Astrocyte (in vitro differentiated cells and primary cell): ENCODE measurements around the gene TIMP2. TPM values are rescaled to one million over a fixed set of nuclear protein-coding genes. Genes with fewer than 3 reads are reported as not detected.

Experiments
- DNase-seq: peaks from one replicate; pipeline ENCODE4 v3.0.0-alpha.2; 2010; ENCODE audit warnings: low read depth
- FAIRE-seq: peaks from 2 replicates; lab custom pipeline; 2011; peaks lifted over from hg19 to GRCh38; lab: Jason Lieb, UNC
- H2AFZ ChIP-seq: 2 replicates; pipeline ENCODE4 v1.6.0; 2012; ENCODE audit warnings: low read depth, low read length, inconsistent platforms
- H3K27ac ChIP-seq: 2 replicates; pipeline ENCODE4 v1.5.1; 2011; ENCODE audit warnings: low read depth, low read length, inconsistent platforms
- H3K27me3 ChIP-seq: 2 replicates; pipeline ENCODE4 v1.6.0; 2011; ENCODE audit warnings: low read length, inconsistent platforms; ENCODE audit not compliant: insufficient read depth
- H3K36me3 ChIP-seq: 2 replicates; pipeline ENCODE4 v1.5.1; 2011; ENCODE audit warnings: low read length, inconsistent platforms; ENCODE audit not compliant: insufficient read depth
- H3K4me1 ChIP-seq: 2 replicates; pipeline ENCODE4 v1.5.1; 2011; ENCODE audit warnings: low read length, inconsistent platforms; ENCODE audit not compliant: insufficient read depth
- H3K4me2 ChIP-seq: 2 replicates; pipeline ENCODE4 v1.6.0; 2012; ENCODE audit warnings: low read length, inconsistent platforms
- H3K4me3 ChIP-seq: 2 replicates; pipeline ENCODE4 v1.5.1; 2011; ENCODE audit warnings: low read depth, mild to moderate bottlenecking, low read length, inconsistent platforms; ENCODE audit not compliant: insufficient read depth
- H3K79me2 ChIP-seq: 2 replicates; pipeline ENCODE4 v1.6.0; 2012; ENCODE audit warnings: mild to moderate bottlenecking, low read length, inconsistent platforms; ENCODE audit not compliant: insufficient read depth
- H3K9ac ChIP-seq: 2 replicates; pipeline ENCODE4 v1.6.0; 2012; ENCODE audit warnings: mild to moderate bottlenecking, low read length, inconsistent platforms
- H3K9me3 ChIP-seq: 2 replicates; pipeline ENCODE4 v1.5.1; 2012; ENCODE audit warnings: low read depth, mild to moderate bottlenecking, low read length, inconsistent platforms; ENCODE audit not compliant: insufficient read depth
- H4K20me1 ChIP-seq: 2 replicates; pipeline ENCODE4 v1.6.0; 2012; ENCODE audit warnings: low read length, inconsistent platforms; ENCODE audit not compliant: insufficient read depth
- H3K27ac Mint-ChIP-seq: one replicate; pipeline ENCODE4 v1.8.0; 2021; ENCODE audit warnings: mild to moderate bottlenecking, mixed read lengths; ENCODE audit not compliant: unreplicated experiment
- H3K27me3 Mint-ChIP-seq: one replicate; pipeline ENCODE4 v1.8.0; 2021; ENCODE audit warnings: low read depth, mixed read lengths; ENCODE audit not compliant: unreplicated experiment
- H3K36me3 Mint-ChIP-seq: one replicate; pipeline ENCODE4 v1.8.0; 2021; ENCODE audit warnings: low read depth, mixed read lengths; ENCODE audit not compliant: unreplicated experiment
- H3K4me1 Mint-ChIP-seq: one replicate; pipeline ENCODE4 v1.8.0; 2021; ENCODE audit warnings: low read depth, mixed read lengths; ENCODE audit not compliant: unreplicated experiment
- H3K4me3 Mint-ChIP-seq: one replicate; pipeline ENCODE4 v1.8.0; 2021; ENCODE audit warnings: mild to moderate bottlenecking, moderate library complexity, mixed read lengths; ENCODE audit not compliant: unreplicated experiment
- H3K9me3 Mint-ChIP-seq: one replicate; pipeline ENCODE4 v1.8.0; 2021; ENCODE audit warnings: mild to moderate bottlenecking, mixed read lengths; ENCODE audit not compliant: unreplicated experiment
- CTCF ChIP-seq: IDR thresholded peaks from 2 replicates; pipeline ENCODE4 v1.5.1; 2011; ENCODE audit warnings: low read depth, mild to moderate bottlenecking, inconsistent platforms, low read length, moderate library complexity; ENCODE audit not compliant: insufficient read depth
- EZH2 ChIP-seq: IDR thresholded peaks from 2 replicates; pipeline ENCODE4 v1.6.1; 2012; ENCODE audit warnings: mild to moderate bottlenecking, low read length, inconsistent platforms; ENCODE audit not compliant: insufficient read depth
- total RNA-seq: library from RNA; stranded (reverse); gene quantifications from 2 replicates; pipeline ENCODE4 v1.2.1, GENCODE V29; 2021

The TIMP2 gene
- total RNA-seq, 1 donor from 2014 or later: 184 TPM

- no peak overlapping the region for H3K27ac ChIP-seq
- peaks cover 22% of the 10 kb centered on the region for H3K4me1 Mint-ChIP-seq
- no peak overlapping the region for H3K4me3 Mint-ChIP-seq
- H3K36me3 Mint-ChIP-seq: peaks cover 19% of the 10 kb centered on the region
- H2AFZ ChIP-seq: no peak overlapping the region
- no peak overlapping the region for H3K4me2 ChIP-seq
- no peaks in the 10 kb centered on the region for H3K9me3 ChIP-seq
- no peak for TF ChIP-seq CTCF
- TF ChIP-seq EZH2: no peak
- peaks cover 14% of the 10 kb centered on the region for H3K4me1 ChIP-seq
- no peak overlapping the region for H3K27ac Mint-ChIP-seq
- no peak overlapping the region for H3K4me3 ChIP-seq
- H3K27me3 Mint-ChIP-seq: no peaks in the 10 kb centered on the region
- peaks cover 10% of the 10 kb centered on the region for H3K36me3 ChIP-seq
- peaks cover 100% of the 10 kb centered on the region for H3K79me2 ChIP-seq
- DNase-seq (no peak), FAIRE-seq (no peak)
- peaks cover 98% of the 10 kb centered on the region for H4K20me1 ChIP-seq
- H3K9ac ChIP-seq: no peak overlapping the region
- H3K27me3 ChIP-seq: no peaks in the 10 kb centered on the region
- H3K9me3 Mint-ChIP-seq: no peaks in the 10 kb centered on the region
These were observed 26.2 kb downstream of the TIMP2 start for GRCh38 chr17:78898947-78899346.

DNA sequence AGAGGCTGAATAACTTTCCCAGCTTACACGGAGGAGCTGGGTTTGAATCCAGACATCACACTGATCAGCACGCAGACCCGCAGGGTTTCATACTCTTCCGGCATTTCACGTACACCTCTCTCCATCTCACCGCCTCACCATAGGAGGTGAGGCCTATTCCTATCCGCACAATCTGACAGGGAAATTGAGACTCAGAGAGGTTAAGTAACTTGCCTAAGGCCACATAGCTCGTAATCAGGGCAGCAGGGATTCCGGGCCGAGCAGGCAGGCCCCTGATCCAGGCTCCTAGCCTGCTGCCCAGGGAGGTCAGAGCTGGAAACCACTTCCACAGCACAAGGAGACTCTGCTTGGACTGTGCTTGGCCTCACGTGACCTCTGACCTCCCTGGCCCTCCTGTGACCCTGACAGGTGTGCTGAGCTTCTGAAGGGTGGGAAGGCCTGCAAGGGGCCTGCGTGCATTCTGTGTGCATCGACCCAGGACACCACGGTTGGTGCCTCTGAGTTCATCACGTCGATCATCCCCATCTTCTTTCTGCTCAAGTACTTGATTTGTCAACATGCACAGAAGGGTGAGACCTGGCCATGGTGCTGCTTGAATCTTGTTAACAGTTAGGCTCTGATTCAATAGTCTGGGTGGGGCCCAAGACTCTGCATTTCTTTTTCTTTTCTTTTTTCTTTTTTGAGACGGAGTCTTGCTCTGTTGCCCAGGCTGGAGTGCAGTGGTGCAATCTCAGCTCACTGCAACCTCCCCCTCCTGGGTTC, 26.9 kb downstream of the TIMP2 start:
- Histone ChIP-seq H3K9ac (no peak overlapping the region), H3K36me3 (peaks cover 8% of the 10 kb centered on the region), H3K4me3 (no peak overlapping the region), H3K27me3 (no peaks in the 10 kb centered on the region), H4K20me1 (peaks cover 98% of the 10 kb centered on the region), H3K4me1 (peaks cover 8% of the 10 kb centered on the region), H2AFZ (no peak overlapping the region), H3K4me2 (no peak overlapping the region), H3K79me2 (peaks cover 100% of the 10 kb centered on the region), H3K9me3 (no peaks in the 10 kb centered on the region), H3K27ac (no peak overlapping the region)
- DNase-seq (no peak), FAIRE-seq (no peak)
- no peak overlapping the region for H3K4me3 Mint-ChIP-seq
- no peak overlapping the region for H3K27ac Mint-ChIP-seq
- H3K36me3 Mint-ChIP-seq: peaks cover 19% of the 10 kb centered on the region
- TF ChIP-seq EZH2 (no peak), CTCF (no peak)
- H3K4me1 Mint-ChIP-seq: peaks cover 15% of the 10 kb centered on the region
- no peaks in the 10 kb centered on the region for H3K27me3 Mint-ChIP-seq
- no peaks in the 10 kb centered on the region for H3K9me3 Mint-ChIP-seq

DNA sequence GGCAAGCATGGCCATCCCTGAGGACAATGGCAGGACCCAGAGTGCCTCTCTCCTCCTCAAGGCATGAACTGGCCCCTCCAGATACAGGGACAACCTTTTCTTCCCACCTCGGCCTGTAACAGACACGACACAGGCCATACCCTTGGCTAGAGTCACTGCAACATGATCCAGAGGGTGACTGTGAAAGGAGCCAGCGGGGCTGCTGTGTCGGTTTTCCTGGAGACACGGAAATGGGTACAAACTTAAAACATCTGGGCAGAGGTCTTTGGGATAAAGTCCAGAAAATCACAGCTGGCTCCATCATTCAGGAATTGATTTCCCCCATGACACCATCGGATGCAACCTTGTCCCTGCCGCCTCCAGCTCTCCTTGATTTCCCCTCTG, 27.5 kb downstream of the TIMP2 start:
- peaks cover 98% of the 10 kb centered on the region for H4K20me1 ChIP-seq
- H3K27ac Mint-ChIP-seq: no peak overlapping the region

More for the DNA sequence above, 27.5 kb downstream of the TIMP2 start:
- peaks cover 16% of the 10 kb centered on the region for H3K36me3 Mint-ChIP-seq
- H3K4me1 Mint-ChIP-seq: peaks cover 9% of the 10 kb centered on the region
- H3K4me3 Mint-ChIP-seq: no peak overlapping the region
- no peaks in the 10 kb centered on the region for H3K27me3 ChIP-seq
- peaks cover 4% of the 10 kb centered on the region for H3K4me1 ChIP-seq
- no peak overlapping the region for H3K27ac ChIP-seq
- no peak overlapping the region for H3K9ac ChIP-seq
- no peak for DNase-seq
- H3K36me3 ChIP-seq: peaks cover 8% of the 10 kb centered on the region
- TF ChIP-seq CTCF (no peak), EZH2 (no peak)
- no peak for FAIRE-seq
- no peak overlapping the region for H3K4me3 ChIP-seq
- H3K9me3 ChIP-seq: no peaks in the 10 kb centered on the region
- no peaks in the 10 kb centered on the region for H3K27me3 Mint-ChIP-seq
- H2AFZ ChIP-seq: no peak overlapping the region
- no peaks in the 10 kb centered on the region for H3K9me3 Mint-ChIP-seq
- H3K4me2 ChIP-seq: no peak overlapping the region
- peaks cover 100% of the 10 kb centered on the region for H3K79me2 ChIP-seq
